Measurements from ENCODE around the gene ITSN1.

The ITSN1 gene

DNA sequence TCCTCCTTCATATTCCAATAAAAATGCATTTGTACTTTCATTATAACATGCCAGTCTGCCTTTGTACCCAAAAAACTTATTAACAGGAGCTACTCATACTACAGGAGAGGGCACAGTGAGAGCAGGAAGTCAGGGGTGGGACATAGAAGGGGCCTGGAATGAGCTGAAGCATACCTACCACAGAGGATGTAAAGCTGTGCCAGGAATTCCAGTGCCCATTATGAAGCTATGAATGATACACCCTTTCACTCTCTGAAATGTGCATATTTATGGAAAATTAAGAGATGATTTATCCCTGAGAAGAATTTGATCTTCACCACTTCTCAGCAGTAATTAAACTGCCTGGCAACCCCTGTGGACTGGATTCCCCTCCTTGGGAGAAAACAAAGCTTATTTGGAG lies 207.5 kb downstream of the ITSN1 start:
- Histone ChIP-seq H3K4me1 (ENCODE audit: control insufficient read depth, insufficient read depth, low read length) (no peaks in the 10 kb centered on the region), H3K36me3 (ENCODE audit: control insufficient read depth in 2 of 2, insufficient read depth in 2 of 2, low read length in 2 of 2) (no peaks in the 10 kb centered on the region), H3K4me3 (ENCODE audit: low read length in 2 of 2) (no peak overlapping the region), H3K27me3 (ENCODE audit: control insufficient read depth in 1 of 2, insufficient read depth in 2 of 2, low read length in 2 of 2) (no peaks in the 10 kb centered on the region), H3K9me3 (ENCODE audit: control insufficient read depth in 2 of 2, low read length in 2 of 2) (peaks cover 0 to 4% of the 10 kb centered on the region in 2 donors), H3K27ac (ENCODE audit: low read length) (no peak overlapping the region), H3K9ac (ENCODE audit: low read length in 2 of 2) (no peak overlapping the region)

DNA sequence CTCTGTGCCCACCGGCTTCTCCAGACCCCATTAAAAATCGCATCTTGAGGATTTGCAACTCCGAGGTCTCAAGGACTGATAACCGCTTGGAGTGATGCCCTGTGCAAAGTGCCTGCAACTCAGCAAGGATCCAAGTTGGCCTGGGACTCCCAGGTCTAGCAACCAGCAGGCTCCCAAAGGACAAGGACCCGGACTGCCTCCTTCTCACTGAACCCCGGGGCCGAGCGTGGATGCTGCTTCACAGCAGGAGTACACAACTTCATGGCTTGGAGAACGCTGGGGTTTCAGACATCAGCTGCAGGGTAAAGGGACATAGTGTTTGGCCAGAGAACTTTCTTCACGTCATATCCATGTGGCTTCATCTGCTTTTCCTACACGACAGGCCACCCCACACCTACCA lies 208.1 kb downstream of the ITSN1 start:
- Histone ChIP-seq H3K9ac (ENCODE audit: low read length in 2 of 2) (no peak overlapping the region), H3K36me3 (ENCODE audit: control insufficient read depth in 2 of 2, insufficient read depth in 2 of 2, low read length in 2 of 2) (no peaks in the 10 kb centered on the region), H3K27ac (ENCODE audit: low read length) (no peak overlapping the region), H3K27me3 (ENCODE audit: control insufficient read depth in 1 of 2, insufficient read depth in 2 of 2, low read length in 2 of 2) (no peaks in the 10 kb centered on the region), H3K4me1 (ENCODE audit: control insufficient read depth, insufficient read depth, low read length) (no peaks in the 10 kb centered on the region), H3K4me3 (ENCODE audit: low read length in 2 of 2) (no peak overlapping the region), H3K9me3 (ENCODE audit: control insufficient read depth in 2 of 2, low read length in 2 of 2) (peaks cover 0 to 4% of the 10 kb centered on the region in 2 donors)

DNA sequence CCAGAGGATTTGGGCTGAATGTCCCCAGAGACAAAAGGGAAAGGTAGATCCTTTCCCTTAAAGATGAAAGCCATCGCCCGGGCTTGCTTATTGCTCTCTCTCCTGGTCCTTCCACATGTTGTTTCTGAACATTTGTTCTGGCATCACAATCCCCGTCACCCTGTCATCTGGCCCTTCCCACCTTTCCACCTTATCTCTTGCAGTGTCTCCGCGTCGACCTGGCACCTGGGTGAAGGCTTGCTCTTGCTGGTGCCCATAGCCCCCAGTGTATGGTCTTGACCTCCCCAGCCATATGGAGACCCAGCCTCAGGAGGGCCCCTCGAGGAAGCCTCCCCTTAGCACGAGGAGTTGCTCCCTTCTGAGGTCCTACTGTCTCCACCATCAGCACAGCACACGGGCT lies 208.7 kb downstream of the ITSN1 start:
- Histone ChIP-seq H3K9ac (ENCODE audit: low read length in 2 of 2) (no peak overlapping the region), H3K27me3 (ENCODE audit: control insufficient read depth in 1 of 2, insufficient read depth in 2 of 2, low read length in 2 of 2) (no peaks in the 10 kb centered on the region), H3K9me3 (ENCODE audit: control insufficient read depth in 2 of 2, low read length in 2 of 2) (peaks cover 0 to 4% of the 10 kb centered on the region in 2 donors), H3K27ac (ENCODE audit: low read length) (no peak overlapping the region), H3K36me3 (ENCODE audit: control insufficient read depth in 2 of 2, insufficient read depth in 2 of 2, low read length in 2 of 2) (no peaks in the 10 kb centered on the region), H3K4me3 (ENCODE audit: low read length in 2 of 2) (no peak overlapping the region), H3K4me1 (ENCODE audit: control insufficient read depth, insufficient read depth, low read length) (no peaks in the 10 kb centered on the region)

DNA sequence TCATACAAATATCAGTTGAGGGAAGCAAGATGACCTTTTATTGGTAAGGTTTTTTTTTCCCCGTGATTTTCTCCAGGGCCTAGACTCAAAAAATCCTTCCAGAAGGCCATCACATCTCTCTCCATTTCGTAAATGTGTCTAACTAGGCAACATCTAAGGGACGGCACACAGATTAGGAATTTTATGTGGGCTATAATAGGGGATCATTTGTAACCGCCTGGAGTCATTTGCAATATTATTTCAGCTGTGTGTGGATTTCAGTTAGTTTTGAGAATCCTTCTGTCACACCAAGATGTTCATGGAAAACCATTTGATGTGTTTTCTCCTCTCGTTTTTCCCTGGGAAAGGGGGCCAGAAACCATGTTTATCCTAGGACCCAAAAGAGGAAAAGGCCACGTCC lies 210.2 kb downstream of the ITSN1 start:
- Histone ChIP-seq H3K27ac (ENCODE audit: low read length) (no peak overlapping the region), H3K9me3 (ENCODE audit: control insufficient read depth in 2 of 2, low read length in 2 of 2) (no peaks in the 10 kb centered on the region), H3K9ac (ENCODE audit: low read length in 2 of 2) (no peak overlapping the region), H3K36me3 (ENCODE audit: control insufficient read depth in 2 of 2, insufficient read depth in 2 of 2, low read length in 2 of 2) (no peaks in the 10 kb centered on the region), H3K27me3 (ENCODE audit: control insufficient read depth in 1 of 2, insufficient read depth in 2 of 2, low read length in 2 of 2) (no peaks in the 10 kb centered on the region), H3K4me3 (ENCODE audit: low read length in 2 of 2) (no peak overlapping the region), H3K4me1 (ENCODE audit: control insufficient read depth, insufficient read depth, low read length) (no peaks in the 10 kb centered on the region)

DNA sequence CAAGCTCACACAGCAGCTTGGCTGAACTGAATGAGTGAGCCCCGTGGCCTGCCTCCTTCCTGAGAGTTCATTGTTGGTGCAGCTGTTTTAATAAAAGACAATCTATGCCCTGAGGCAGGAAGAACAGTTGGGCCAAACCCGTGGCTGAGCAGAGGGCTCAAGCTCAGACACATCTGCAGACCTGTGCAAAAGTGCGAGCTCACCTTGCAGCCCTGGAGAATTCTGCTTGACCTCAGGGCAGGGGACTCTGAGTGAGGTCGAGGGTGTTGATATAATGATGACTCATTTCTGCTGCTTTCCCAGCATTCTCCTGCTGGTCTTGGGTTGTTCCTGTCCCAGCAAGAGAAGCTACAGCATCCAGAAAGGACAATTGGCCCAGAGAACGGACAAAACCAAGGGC lies 212.3 kb downstream of the ITSN1 start:
- H3K4me3 ChIP-seq (ENCODE audit: low read length in 2 of 2) = no peak overlapping the region
- peaks cover 2% of the 10 kb centered on the region for H3K4me1 ChIP-seq (ENCODE audit: control insufficient read depth, insufficient read depth, low read length)
- no peak overlapping the region for H3K27ac ChIP-seq (ENCODE audit: low read length)
- no peak overlapping the region for H3K9ac ChIP-seq (ENCODE audit: low read length in 2 of 2)
- no peaks in the 10 kb centered on the region for H3K9me3 ChIP-seq (ENCODE audit: control insufficient read depth in 2 of 2, low read length in 2 of 2)
- H3K36me3 ChIP-seq (ENCODE audit: control insufficient read depth in 2 of 2, insufficient read depth in 2 of 2, low read length in 2 of 2) = no peaks in the 10 kb centered on the region
- no peaks in the 10 kb centered on the region for H3K27me3 ChIP-seq (ENCODE audit: control insufficient read depth in 1 of 2, insufficient read depth in 2 of 2, low read length in 2 of 2)

DNA sequence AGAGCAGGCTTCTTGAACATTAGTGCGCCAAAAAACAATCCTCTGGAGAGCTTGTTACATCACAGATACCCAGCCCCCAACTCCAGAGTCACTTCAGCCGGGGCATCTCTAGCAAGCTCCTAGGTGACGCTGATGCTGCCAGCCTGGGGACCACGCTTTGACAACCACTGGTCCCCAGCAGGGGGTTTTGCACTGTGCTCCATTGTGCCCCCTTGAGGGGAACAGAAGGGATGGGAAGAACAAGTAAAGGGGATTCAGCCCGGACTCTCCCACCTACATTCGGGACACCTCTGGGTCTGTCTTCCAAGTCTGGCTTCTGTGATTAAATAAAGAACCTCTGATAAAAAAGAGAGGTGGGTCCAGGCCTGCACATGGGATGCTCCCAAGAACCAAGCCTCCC lies 212.9 kb downstream of the ITSN1 start:
- H3K4me3 ChIP-seq (ENCODE audit: low read length in 2 of 2) = no peak overlapping the region
- no peaks in the 10 kb centered on the region for H3K36me3 ChIP-seq (ENCODE audit: control insufficient read depth in 2 of 2, insufficient read depth in 2 of 2, low read length in 2 of 2)
- H3K27ac ChIP-seq (ENCODE audit: low read length) = no peak overlapping the region
- H3K9me3 ChIP-seq (ENCODE audit: control insufficient read depth in 2 of 2, low read length in 2 of 2) = no peaks in the 10 kb centered on the region
- H3K9ac ChIP-seq (ENCODE audit: low read length in 2 of 2) = no peak overlapping the region
- no peaks in the 10 kb centered on the region for H3K27me3 ChIP-seq (ENCODE audit: control insufficient read depth in 1 of 2, insufficient read depth in 2 of 2, low read length in 2 of 2)
- peaks cover 2% of the 10 kb centered on the region for H3K4me1 ChIP-seq (ENCODE audit: control insufficient read depth, insufficient read depth, low read length)

DNA sequence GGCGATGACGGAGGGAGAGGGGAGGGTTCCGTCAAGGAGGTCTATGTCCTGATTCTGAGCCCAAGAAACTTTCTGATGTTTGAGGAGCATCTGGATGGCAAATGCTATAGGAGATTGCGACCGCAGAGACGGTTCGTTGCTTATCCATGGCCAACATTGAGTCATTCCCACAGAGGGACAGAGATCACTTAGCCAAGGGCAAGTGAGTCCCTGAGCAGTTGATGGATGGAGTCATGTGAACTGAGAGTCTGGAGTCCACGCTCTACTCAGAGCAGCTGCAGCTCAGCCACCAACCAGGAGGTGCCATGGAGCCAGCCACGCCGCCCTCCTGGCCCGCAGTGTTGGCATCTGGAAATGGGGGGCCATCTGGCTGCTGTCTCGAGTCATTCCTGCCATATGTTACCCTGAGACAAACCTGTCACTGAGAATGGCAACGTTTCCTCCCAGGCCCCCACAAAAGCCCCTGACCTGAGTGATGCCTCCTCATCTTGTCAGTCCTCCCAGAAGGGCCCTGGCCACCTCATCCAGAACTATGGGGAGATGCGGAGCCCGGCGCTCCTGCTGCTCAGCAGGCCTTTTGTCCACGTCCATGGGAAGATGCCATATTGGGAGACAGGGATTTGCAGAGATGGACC lies 214.7 kb downstream of the ITSN1 start:
- no peak overlapping the region for H3K4me3 ChIP-seq (ENCODE audit: low read length in 2 of 2)
- no peak overlapping the region for H3K27ac ChIP-seq (ENCODE audit: low read length)

DNA sequence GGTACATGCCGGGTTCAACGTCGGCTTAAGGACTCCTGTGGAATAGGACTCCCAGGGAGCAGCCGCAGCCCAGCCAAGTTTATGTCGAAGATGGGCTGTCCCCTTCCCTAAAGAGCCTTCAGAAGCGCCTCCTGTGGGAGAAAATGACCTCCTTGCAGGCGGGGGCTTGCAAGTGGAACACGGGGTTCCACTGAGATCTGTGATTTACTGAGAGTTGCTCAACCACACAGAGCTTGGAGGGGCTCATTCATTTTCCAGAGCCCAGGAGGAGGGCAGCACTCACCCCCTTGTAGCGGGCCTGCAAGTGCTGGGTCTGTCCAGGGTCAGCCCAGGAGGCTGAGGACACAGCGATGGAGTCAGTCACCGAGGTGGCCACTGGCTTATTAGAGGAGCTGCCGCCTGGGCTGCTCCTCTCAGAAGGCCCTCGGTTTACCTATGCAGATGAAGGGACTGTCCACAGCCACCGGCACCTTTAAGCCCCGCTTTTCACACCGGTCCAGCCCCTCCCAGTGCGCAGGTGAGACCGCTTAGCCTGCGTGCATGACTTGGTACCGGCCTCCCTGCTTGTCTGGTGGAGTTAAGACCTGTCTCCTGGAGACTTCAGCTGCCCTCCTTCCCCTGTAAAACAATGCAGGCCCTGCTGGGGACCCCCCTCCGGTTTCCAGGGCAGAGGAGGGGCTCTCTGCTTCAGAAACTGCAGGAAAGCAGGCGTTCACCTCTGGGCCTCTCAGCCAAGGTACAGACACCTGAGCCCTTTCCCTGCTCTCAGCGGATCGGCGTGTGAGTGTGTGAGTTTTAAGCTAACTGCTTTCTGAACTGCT lies 215.8 kb downstream of the ITSN1 start:
- H3K9me3 ChIP-seq (ENCODE audit: control insufficient read depth in 2 of 2, low read length in 2 of 2) = no peaks in the 10 kb centered on the region
- no peak overlapping the region for H3K4me3 ChIP-seq (ENCODE audit: low read length in 2 of 2)
- H3K9ac ChIP-seq (ENCODE audit: low read length in 2 of 2) = no peak overlapping the region
- H3K36me3 ChIP-seq (ENCODE audit: control insufficient read depth in 2 of 2, insufficient read depth in 2 of 2, low read length in 2 of 2) = no peaks in the 10 kb centered on the region
- peaks cover 2% of the 10 kb centered on the region for H3K4me1 ChIP-seq (ENCODE audit: control insufficient read depth, insufficient read depth, low read length)
- H3K27me3 ChIP-seq (ENCODE audit: control insufficient read depth in 1 of 2, insufficient read depth in 2 of 2, low read length in 2 of 2) = no peaks in the 10 kb centered on the region
- no peak overlapping the region for H3K27ac ChIP-seq (ENCODE audit: low read length)

More for the DNA sequence above, 214.7 kb downstream of the ITSN1 start:
- H3K4me1 ChIP-seq (ENCODE audit: control insufficient read depth, insufficient read depth, low read length) = peaks cover 2% of the 10 kb centered on the region
- no peaks in the 10 kb centered on the region for H3K27me3 ChIP-seq (ENCODE audit: control insufficient read depth in 1 of 2, insufficient read depth in 2 of 2, low read length in 2 of 2)
- no peaks in the 10 kb centered on the region for H3K9me3 ChIP-seq (ENCODE audit: control insufficient read depth in 2 of 2, low read length in 2 of 2)
- H3K36me3 ChIP-seq (ENCODE audit: control insufficient read depth in 2 of 2, insufficient read depth in 2 of 2, low read length in 2 of 2) = no peaks in the 10 kb centered on the region
- no peak overlapping the region for H3K9ac ChIP-seq (ENCODE audit: low read length in 2 of 2)

DNA sequence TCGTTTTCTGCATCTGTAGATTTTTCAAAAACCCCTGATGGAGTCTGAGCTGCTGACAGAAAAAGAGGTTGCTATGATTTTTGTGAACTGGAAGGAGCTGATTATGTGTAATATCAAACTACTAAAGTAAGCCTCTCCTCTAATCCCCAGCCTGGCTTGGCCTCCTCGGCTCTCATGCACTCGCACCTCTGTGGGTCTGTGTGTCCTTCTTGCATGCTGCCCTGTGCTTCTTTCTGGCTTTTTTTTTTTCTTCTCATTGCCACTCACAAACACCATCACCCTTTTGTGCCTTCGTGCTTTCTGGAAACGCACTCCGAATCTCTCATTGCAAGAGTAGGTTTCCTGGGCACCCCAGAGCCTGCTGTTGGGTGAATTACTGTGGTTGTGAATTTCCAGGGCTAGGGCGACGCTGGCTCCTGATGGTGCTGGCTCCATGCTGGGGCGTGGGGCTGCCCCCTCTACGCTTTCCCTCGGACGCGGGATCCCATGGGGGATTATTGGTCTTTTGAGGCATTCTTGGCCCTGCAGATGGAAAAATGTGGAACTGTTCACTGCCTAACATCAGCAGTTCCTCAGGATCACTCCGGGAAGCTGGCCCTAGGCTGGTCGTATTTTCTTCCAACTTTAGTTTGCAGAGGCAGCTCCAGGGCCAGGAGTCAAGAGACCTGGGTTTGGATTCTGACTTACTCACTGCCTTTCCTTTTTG lies 216.5 kb downstream of the ITSN1 start:
- peaks cover 2% of the 10 kb centered on the region for H3K4me1 ChIP-seq (ENCODE audit: control insufficient read depth, insufficient read depth, low read length)
- no peaks in the 10 kb centered on the region for H3K36me3 ChIP-seq (ENCODE audit: control insufficient read depth in 2 of 2, insufficient read depth in 2 of 2, low read length in 2 of 2)
- H3K9me3 ChIP-seq (ENCODE audit: control insufficient read depth in 2 of 2, low read length in 2 of 2) = no peaks in the 10 kb centered on the region
- H3K27ac ChIP-seq (ENCODE audit: low read length) = no peak overlapping the region
- no peak overlapping the region for H3K9ac ChIP-seq (ENCODE audit: low read length in 2 of 2)
- no peak overlapping the region for H3K4me3 ChIP-seq (ENCODE audit: low read length in 2 of 2)
- H3K27me3 ChIP-seq (ENCODE audit: control insufficient read depth in 1 of 2, insufficient read depth in 2 of 2, low read length in 2 of 2) = no peaks in the 10 kb centered on the region

DNA sequence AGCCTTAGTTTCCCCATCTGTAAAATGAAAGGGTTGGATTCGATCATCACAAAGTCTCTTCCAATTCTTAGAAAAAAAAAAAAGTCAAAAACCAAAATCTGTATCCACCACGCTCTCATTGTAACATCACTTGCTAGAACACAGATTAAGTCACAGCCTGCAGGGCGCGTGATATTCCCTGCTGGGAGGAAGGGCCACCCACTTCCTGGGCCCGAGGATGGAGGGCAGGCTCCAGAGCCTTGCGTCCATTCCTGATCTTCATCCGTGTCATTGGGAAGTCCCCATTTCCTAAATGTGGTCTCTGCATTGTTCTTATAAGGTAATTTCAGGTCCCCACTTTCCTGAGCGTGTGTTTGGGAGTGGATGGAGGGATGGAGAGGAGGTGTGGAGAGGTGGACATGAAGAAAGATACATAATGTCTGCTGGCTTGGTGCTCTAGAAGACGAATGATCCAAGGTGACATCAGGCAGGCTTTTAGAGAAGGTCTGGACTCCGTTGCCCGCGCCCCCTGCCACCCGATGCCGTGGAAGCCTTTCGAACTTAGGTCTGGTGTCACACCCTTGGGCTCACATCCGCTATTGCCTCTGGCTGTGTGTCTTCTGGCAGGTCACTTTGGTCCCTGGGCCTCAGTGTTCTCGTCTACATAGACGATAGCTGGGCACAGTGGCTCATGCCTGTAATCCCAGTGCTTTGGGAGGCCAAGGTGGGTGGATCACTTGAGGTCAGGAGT lies 217.2 kb downstream of the ITSN1 start:
- Histone ChIP-seq H3K9ac (ENCODE audit: low read length in 2 of 2) (no peak overlapping the region), H3K4me1 (ENCODE audit: control insufficient read depth, insufficient read depth, low read length) (peaks cover 2% of the 10 kb centered on the region), H3K4me3 (ENCODE audit: low read length in 2 of 2) (no peak overlapping the region), H3K9me3 (ENCODE audit: control insufficient read depth in 2 of 2, low read length in 2 of 2) (no peaks in the 10 kb centered on the region), H3K27me3 (ENCODE audit: control insufficient read depth in 1 of 2, insufficient read depth in 2 of 2, low read length in 2 of 2) (no peaks in the 10 kb centered on the region), H3K27ac (ENCODE audit: low read length) (no peak overlapping the region), H3K36me3 (ENCODE audit: control insufficient read depth in 2 of 2, insufficient read depth in 2 of 2, low read length in 2 of 2) (no peaks in the 10 kb centered on the region)
